ENCODE results near the gene MUC22. TPM values are rescaled to one million over a fixed set of nuclear protein-coding genes. Genes with fewer than 3 reads are reported as not detected.

Gene MUC22
- total and polyA plus RNA-seq, 2 experiments from 2014 or later: 0.03 TPM; not detected in 1

DNA sequence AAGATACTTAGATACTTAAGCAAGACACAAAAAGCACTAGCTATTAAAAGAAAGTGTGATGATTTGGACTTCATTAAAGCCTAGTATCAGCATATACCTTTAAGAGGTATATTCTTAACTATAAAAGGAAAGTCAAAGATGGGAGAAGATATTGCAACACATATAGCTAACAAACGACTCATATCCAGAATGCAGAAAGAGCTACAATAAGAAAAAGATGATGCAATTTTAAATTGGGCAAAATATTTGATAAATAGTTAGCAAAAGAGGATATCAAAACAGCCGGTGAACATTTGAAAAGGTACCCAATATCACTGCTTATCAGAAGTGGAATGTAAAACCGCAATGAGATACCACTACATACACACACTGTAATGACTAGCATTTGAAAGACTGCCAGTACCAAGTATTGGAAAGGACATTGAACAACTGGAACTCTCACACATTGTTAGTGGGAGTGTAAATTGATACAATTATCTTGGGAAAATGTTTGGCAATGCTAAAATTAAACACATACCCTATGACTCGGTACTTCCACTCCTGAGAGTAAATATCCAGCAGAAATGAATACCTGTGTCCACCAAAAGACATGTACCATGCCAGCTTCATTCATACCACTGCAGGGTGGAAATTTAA, 25.7 kb downstream of the MUC22 start:
- no peak for DNase-seq (ENCODE audit: low spot score)
- Histone ChIP-seq H3K27ac (no peak overlapping the region), H3K9me2 (replicated peaks; ENCODE audit: insufficient read depth) (no peaks in the 10 kb centered on the region), H3K79me2 (no peaks in the 10 kb centered on the region), H3K9me3 (ENCODE audit: low read depth) (no peaks in the 10 kb centered on the region), H3K4me3 (no peak overlapping the region), H3K27me3 (no peaks in the 10 kb centered on the region), H3K4me1 (ENCODE audit: insufficient read depth) (no peaks in the 10 kb centered on the region), H3K4me2 (no peak overlapping the region), H3K36me3 (replicated peaks; ENCODE audit: insufficient read depth, low read depth) (no peaks in the 10 kb centered on the region), H4K20me1 (ENCODE audit: insufficient read depth, poor library complexity, severe bottlenecking) (no peaks in the 10 kb centered on the region), H2AFZ (no peak overlapping the region)
- 73% methylated on average over 4 of the region's 4 CpGs for WGBS (ENCODE audit: low lambda C conversion rate, missing lambda C conversion rate)
- TF ChIP-seq, protein P1, sequence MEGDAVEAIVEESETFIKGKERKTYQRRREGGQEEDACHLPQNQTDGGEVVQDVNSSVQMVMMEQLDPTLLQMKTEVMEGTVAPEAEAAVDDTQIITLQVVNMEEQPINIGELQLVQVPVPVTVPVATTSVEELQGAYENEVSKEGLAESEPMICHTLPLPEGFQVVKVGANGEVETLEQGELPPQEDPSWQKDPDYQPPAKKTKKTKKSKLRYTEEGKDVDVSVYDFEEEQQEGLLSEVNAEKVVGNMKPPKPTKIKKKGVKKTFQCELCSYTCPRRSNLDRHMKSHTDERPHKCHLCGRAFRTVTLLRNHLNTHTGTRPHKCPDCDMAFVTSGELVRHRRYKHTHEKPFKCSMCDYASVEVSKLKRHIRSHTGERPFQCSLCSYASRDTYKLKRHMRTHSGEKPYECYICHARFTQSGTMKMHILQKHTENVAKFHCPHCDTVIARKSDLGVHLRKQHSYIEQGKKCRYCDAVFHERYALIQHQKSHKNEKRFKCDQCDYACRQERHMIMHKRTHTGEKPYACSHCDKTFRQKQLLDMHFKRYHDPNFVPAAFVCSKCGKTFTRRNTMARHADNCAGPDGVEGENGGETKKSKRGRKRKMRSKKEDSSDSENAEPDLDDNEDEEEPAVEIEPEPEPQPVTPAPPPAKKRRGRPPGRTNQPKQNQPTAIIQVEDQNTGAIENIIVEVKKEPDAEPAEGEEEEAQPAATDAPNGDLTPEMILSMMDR (IDR thresholded peaks at IDR 0.05; ENCODE audit: poor library complexity): no peak
- TF ChIP-seq EZH2 (IDR thresholded peaks at IDR 0.05; ENCODE audit: borderline replicate concordance) (no peak), EZH2phosphoT487 (IDR thresholded peaks at IDR 0.05; ENCODE audit: low read depth, severe bottlenecking, unreplicated experiment) (no peak)

DNA sequence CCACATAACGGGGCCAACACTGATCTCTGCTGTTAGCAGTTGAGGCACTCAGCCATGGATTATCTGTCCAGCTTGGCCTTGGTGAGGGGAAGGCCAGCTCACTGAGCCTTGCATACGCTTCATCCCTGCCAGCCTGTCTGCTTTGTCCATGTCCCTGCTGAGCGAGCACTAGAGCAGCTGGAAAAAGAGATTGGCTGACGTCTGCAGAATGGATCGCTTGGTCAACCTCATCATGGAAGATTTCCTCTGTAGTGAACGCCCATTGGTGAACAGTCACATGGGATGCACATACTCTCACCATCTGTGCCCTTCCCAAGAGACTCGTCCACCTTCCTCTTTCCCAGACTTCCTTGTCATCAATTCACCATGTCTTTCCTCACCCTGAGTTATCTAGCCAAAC, 26.9 kb downstream of the MUC22 start:
- no peaks in the 10 kb centered on the region for H3K4me1 ChIP-seq (ENCODE audit: insufficient read depth)
- H3K9me3 ChIP-seq (ENCODE audit: low read depth): no peaks in the 10 kb centered on the region
- H3K79me2 ChIP-seq: no peaks in the 10 kb centered on the region
- WGBS (ENCODE audit: low lambda C conversion rate, missing lambda C conversion rate): 92% methylated on average over 7 of the region's 7 CpGs
- no peaks in the 10 kb centered on the region for H3K9me2 ChIP-seq (replicated peaks; ENCODE audit: insufficient read depth)
- no peak overlapping the region for H3K27ac ChIP-seq
- no peak overlapping the region for H3K4me2 ChIP-seq
- no peak overlapping the region for H3K4me3 ChIP-seq
- no peaks in the 10 kb centered on the region for H3K36me3 ChIP-seq (replicated peaks; ENCODE audit: insufficient read depth, low read depth)
- H4K20me1 ChIP-seq (ENCODE audit: insufficient read depth, poor library complexity, severe bottlenecking): no peaks in the 10 kb centered on the region
- DNase-seq (ENCODE audit: low spot score): no peak
- no peak for TF ChIP-seq EZH2 (IDR thresholded peaks at IDR 0.05; ENCODE audit: borderline replicate concordance)
- TF ChIP-seq EZH2phosphoT487 (IDR thresholded peaks at IDR 0.05; ENCODE audit: low read depth, severe bottlenecking, unreplicated experiment): no peak
- TF ChIP-seq, protein P1 (IDR thresholded peaks at IDR 0.05; ENCODE audit: poor library complexity): no peak
- no peak overlapping the region for H2AFZ ChIP-seq
- no peaks in the 10 kb centered on the region for H3K27me3 ChIP-seq

DNA sequence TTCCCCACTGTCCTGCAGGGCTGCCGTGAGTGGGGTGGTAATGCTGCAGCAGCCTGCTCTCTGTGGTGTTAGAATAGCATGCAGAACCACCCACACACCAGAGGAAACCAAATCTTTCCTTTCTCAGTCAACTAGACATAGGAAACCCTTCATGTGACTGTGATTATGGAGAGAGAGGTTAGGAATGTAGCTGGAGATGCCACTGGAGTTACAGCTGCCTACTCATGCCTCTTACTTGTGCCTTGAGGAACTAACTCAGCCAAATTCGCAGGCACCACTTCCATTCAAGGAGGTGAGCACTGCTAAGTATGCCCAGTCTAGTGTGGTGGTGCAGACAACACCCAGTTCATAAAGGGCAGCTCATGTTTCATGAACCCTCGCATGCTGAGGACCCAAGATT, 27.4 kb downstream of the MUC22 start:
- H3K27me3 ChIP-seq: no peaks in the 10 kb centered on the region
- H3K9me2 ChIP-seq (replicated peaks; ENCODE audit: insufficient read depth): no peaks in the 10 kb centered on the region
- no peak overlapping the region for H3K27ac ChIP-seq
- no peaks in the 10 kb centered on the region for H3K79me2 ChIP-seq
- TF ChIP-seq, protein P1 (IDR thresholded peaks at IDR 0.05; ENCODE audit: poor library complexity): no peak
- TF ChIP-seq EZH2 (IDR thresholded peaks at IDR 0.05; ENCODE audit: borderline replicate concordance) (no peak), EZH2phosphoT487 (IDR thresholded peaks at IDR 0.05; ENCODE audit: low read depth, severe bottlenecking, unreplicated experiment) (no peak)
- H3K4me3 ChIP-seq: no peak overlapping the region
- no peak overlapping the region for H2AFZ ChIP-seq
- H3K4me1 ChIP-seq (ENCODE audit: insufficient read depth): no peaks in the 10 kb centered on the region
- H3K4me2 ChIP-seq: no peak overlapping the region
- 44% methylated on average over 3 of the region's 3 CpGs for WGBS (ENCODE audit: low lambda C conversion rate, missing lambda C conversion rate)
- no peaks in the 10 kb centered on the region for H4K20me1 ChIP-seq (ENCODE audit: insufficient read depth, poor library complexity, severe bottlenecking)
- DNase-seq (ENCODE audit: low spot score): no peak
- H3K36me3 ChIP-seq (replicated peaks; ENCODE audit: insufficient read depth, low read depth): no peaks in the 10 kb centered on the region
- no peaks in the 10 kb centered on the region for H3K9me3 ChIP-seq (ENCODE audit: low read depth)
